ENCODE results near the gene DDX60. TPM values are rescaled to one million over a fixed set of nuclear protein-coding genes. Genes with fewer than 3 reads are reported as not detected.
"Not testable (repeated sequence)": the region's sequence is repeated elsewhere in the genome, so short reads cannot be mapped to it uniquely, and the experiment has no call there.

The DDX60 gene
- total RNA-seq, 1 donor from 2014 or later, result 5.0 TPM

DNA sequence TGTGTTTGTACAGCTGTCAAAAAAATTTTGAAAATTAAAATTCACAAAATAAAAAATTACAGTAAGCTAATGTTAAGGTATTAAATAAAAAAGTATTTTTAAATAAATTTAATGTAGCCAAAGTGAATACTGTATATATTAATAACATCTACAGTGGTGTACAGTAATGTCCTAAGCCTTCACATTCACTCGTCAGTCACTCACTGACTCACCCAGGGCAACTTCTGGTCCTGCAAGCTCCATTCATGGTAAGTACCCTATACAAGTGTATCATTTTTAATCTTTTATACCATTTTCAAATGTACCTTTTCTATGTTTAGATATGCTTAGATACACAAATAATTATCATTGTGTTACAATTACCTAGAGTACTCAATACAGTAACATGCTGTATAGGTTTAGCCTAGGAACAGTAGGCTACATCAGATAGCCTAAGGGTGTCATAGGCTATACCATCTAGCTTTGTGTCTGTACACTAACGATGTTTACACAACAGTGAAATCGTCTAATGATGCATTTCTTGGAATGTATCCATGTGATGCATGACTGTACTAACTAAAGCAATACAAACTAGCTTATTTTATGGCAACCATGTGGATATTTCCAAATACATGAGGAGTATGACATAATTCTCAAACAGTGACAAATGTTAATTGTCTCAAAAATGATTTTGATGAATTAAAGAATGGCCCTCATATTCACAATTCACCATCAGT is 13.7 kb downstream of the DDX60 start:
- no peaks in the 10 kb centered on the region for H3K36me3 Mint-ChIP-seq (ENCODE audit: low read depth, unreplicated experiment)
- no peaks in the 10 kb centered on the region for H3K27me3 Mint-ChIP-seq (ENCODE audit: unreplicated experiment)
- no peaks in the 10 kb centered on the region for H3K9me3 Mint-ChIP-seq (ENCODE audit: unreplicated experiment)
- no peak for DNase-seq (ENCODE audit: low spot score)
- TF ChIP-seq, protein P1, sequence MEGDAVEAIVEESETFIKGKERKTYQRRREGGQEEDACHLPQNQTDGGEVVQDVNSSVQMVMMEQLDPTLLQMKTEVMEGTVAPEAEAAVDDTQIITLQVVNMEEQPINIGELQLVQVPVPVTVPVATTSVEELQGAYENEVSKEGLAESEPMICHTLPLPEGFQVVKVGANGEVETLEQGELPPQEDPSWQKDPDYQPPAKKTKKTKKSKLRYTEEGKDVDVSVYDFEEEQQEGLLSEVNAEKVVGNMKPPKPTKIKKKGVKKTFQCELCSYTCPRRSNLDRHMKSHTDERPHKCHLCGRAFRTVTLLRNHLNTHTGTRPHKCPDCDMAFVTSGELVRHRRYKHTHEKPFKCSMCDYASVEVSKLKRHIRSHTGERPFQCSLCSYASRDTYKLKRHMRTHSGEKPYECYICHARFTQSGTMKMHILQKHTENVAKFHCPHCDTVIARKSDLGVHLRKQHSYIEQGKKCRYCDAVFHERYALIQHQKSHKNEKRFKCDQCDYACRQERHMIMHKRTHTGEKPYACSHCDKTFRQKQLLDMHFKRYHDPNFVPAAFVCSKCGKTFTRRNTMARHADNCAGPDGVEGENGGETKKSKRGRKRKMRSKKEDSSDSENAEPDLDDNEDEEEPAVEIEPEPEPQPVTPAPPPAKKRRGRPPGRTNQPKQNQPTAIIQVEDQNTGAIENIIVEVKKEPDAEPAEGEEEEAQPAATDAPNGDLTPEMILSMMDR (IDR thresholded peaks at IDR 0.05; ENCODE audit: unreplicated experiment), result no peak
- no peak overlapping the region for H3K4me3 Mint-ChIP-seq (ENCODE audit: unreplicated experiment)
- peaks cover 2% of the 10 kb centered on the region for H3K4me1 Mint-ChIP-seq (ENCODE audit: unreplicated experiment)
- no peak overlapping the region for H3K27ac Mint-ChIP-seq (ENCODE audit: unreplicated experiment)

DNA sequence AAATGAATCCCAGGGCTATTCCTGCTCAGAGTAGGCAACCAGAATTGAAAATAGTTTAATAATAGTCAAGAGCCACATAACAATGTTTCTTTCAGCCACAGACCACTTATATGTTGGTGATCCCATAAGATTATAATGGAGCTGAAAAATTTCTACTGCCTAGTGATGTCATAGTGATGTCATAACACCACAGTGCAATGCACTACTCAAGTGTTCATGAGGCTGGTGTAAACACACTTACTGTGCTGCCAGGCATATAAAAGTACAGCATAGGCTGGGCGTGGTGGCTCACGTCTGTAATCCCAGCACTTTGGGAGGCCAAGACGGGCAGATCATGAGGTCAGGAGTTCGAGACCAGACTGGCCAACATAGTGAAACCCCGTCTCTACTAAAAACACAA is 15.1 kb downstream of the DDX60 start:
- H3K27me3 Mint-ChIP-seq (ENCODE audit: unreplicated experiment); H3K4me3 Mint-ChIP-seq (ENCODE audit: unreplicated experiment); H3K4me1 Mint-ChIP-seq (ENCODE audit: unreplicated experiment); H3K9me3 Mint-ChIP-seq (ENCODE audit: unreplicated experiment); H3K36me3 Mint-ChIP-seq (ENCODE audit: low read depth, unreplicated experiment); DNase-seq (ENCODE audit: low spot score); H3K27ac Mint-ChIP-seq (ENCODE audit: unreplicated experiment): not testable (repeated sequence)

DNA sequence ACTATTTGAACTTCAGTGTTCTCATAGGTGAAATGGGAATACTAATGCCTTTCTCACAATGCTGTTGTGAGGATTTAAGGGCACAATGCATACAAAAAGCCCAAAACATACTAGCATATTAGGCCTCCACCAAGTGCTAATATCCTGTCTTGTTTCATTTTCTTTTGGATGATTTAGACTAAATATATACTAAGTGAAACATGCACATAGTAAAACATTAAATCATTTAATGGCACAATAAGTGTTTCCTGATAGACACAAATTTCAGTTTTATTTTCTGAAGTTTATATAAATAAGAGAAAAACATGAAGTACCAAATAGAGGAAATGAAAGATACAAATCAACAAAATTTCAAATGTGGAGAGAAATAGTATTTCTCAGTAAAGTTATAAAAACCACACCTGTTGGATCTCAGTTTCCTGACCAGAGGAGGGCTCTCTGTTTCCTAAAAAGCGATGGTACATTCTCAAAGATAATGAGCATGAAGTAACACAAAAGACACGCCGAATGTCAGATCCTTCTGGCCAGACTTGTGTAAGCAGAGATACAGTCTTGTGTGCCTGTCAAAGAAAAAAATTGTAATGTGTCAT is 25.1 kb downstream of the DDX60 start:
- Mint-ChIP-seq H3K27ac (ENCODE audit: unreplicated experiment) (no peak overlapping the region), H3K36me3 (ENCODE audit: low read depth, unreplicated experiment) (no peaks in the 10 kb centered on the region), H3K4me1 (ENCODE audit: unreplicated experiment) (no peaks in the 10 kb centered on the region), H3K9me3 (ENCODE audit: unreplicated experiment) (no peaks in the 10 kb centered on the region), H3K27me3 (ENCODE audit: unreplicated experiment) (no peaks in the 10 kb centered on the region), H3K4me3 (ENCODE audit: unreplicated experiment) (no peak overlapping the region)
- TF ChIP-seq, protein P1 (IDR thresholded peaks at IDR 0.05; ENCODE audit: unreplicated experiment), result no peak
- DNase-seq (ENCODE audit: low spot score), result no peak

DNA sequence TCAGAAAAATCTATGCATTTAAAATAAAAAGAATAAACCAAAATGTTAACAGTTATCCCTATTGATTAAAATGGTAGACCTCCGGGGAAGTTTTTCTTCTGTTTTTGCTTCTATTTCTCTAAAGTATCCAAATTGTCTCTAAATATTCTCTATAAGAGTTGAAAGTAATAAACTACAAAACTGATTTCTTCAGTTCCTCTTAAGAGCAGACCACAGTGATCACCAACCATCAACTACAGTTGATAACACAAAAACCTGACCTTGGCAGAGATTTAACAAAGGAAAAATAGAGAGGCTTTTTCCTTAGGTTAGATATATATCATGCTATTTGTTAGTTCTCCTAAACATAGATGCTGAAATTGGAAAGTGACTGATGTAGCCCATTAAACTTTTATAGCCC is 27.3 kb downstream of the DDX60 start:
- no peaks in the 10 kb centered on the region for H3K9me3 Mint-ChIP-seq (ENCODE audit: unreplicated experiment)
- no peaks in the 10 kb centered on the region for H3K36me3 Mint-ChIP-seq (ENCODE audit: low read depth, unreplicated experiment)
- H3K27ac Mint-ChIP-seq (ENCODE audit: unreplicated experiment), result no peak overlapping the region
- TF ChIP-seq, protein P1 (IDR thresholded peaks at IDR 0.05; ENCODE audit: unreplicated experiment), result no peak
- H3K4me3 Mint-ChIP-seq (ENCODE audit: unreplicated experiment), result no peak overlapping the region
- H3K4me1 Mint-ChIP-seq (ENCODE audit: unreplicated experiment), result no peaks in the 10 kb centered on the region
- DNase-seq (ENCODE audit: low spot score), result no peak
- H3K27me3 Mint-ChIP-seq (ENCODE audit: unreplicated experiment), result no peaks in the 10 kb centered on the region

DNA sequence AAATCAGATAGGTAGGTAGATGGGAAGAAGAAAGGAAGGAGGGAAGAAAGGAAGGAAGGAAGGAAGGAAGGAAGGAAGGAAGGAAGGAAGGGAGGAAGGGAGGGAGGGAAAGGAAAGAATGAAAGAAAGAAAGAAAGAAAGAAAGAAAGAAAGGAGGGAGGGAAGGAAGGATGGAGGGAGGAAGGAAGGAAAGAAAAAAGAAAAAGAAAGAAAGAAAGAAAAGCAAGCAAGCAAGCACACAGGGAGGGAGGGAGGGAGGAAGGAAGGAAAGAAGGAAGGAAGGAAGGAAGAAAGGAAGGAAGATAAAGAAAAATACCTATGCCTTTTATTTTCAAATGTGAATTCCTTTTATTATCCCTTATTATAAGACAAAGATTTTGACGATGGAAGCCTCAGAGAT is 32.7 kb downstream of the DDX60 start:
- H3K27ac Mint-ChIP-seq (ENCODE audit: unreplicated experiment); H3K36me3 Mint-ChIP-seq (ENCODE audit: low read depth, unreplicated experiment); DNase-seq (ENCODE audit: low spot score); H3K9me3 Mint-ChIP-seq (ENCODE audit: unreplicated experiment); H3K4me1 Mint-ChIP-seq (ENCODE audit: unreplicated experiment); H3K27me3 Mint-ChIP-seq (ENCODE audit: unreplicated experiment); H3K4me3 Mint-ChIP-seq (ENCODE audit: unreplicated experiment): not testable (repeated sequence)

DNA sequence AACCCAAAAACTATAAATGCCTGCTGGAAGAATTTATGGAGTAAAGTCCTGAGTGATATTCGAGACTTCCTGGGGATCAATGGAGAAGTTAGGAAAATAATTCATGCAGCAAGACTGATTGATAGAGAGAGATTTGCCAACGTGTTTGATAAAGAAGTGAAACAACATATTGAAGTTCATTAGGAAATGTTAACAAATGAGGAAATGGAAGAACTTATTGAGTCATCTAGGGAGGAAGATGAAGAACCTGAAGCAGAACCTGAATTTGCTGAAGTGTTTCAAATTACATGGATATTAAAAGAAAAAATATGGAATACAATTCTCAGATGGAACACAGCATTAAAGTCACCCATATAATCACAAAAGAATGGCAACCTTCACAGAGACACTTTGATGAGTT is 39.0 kb downstream of the DDX60 start:
- Mint-ChIP-seq H3K9me3 (ENCODE audit: unreplicated experiment) (no peaks in the 10 kb centered on the region), H3K27me3 (ENCODE audit: unreplicated experiment) (no peaks in the 10 kb centered on the region), H3K27ac (ENCODE audit: unreplicated experiment) (no peak overlapping the region), H3K36me3 (ENCODE audit: low read depth, unreplicated experiment) (no peaks in the 10 kb centered on the region), H3K4me3 (ENCODE audit: unreplicated experiment) (no peak overlapping the region), H3K4me1 (ENCODE audit: unreplicated experiment) (no peaks in the 10 kb centered on the region)
- TF ChIP-seq, protein P1 (IDR thresholded peaks at IDR 0.05; ENCODE audit: unreplicated experiment), result no peak
- no peak for DNase-seq (ENCODE audit: low spot score)

Data from endothelial cell (in vitro differentiated cells).